HepG2 (cell line): ENCODE results near the gene VWCE.

Experiments
- FOXK1 ChIP-seq: sonication (generic); formaldehyde crosslinking; IDR thresholded peaks from 2 replicates; pipeline ENCODE4 v1.4.0; 2020; ENCODE audit warnings: low read depth, missing genetic modification reagents, borderline replicate concordance
- FOXM1 ChIP-seq: sonication (generic); formaldehyde crosslinking; IDR thresholded peaks from 2 replicates; pipeline ENCODE4 v1.5.0; 2020; ENCODE audit warnings: missing genetic modification reagents
- HDAC6 ChIP-seq: fragments of 200-600 bp; sonication (generic); IDR thresholded peaks from 2 replicates; pipeline ENCODE4 v1.7.0; 2017; ENCODE audit warnings: mild to moderate bottlenecking, antibody characterized with exemption, low read length, low read depth
- NFATC3 ChIP-seq: sonication (generic); formaldehyde crosslinking; IDR thresholded peaks from 2 replicates; pipeline ENCODE4 v1.5.1; 2020; ENCODE audit warnings: mild to moderate bottlenecking, missing genetic modification reagents
- NFKB2 ChIP-seq: sonication (generic); formaldehyde crosslinking; IDR thresholded peaks from 2 replicates; pipeline ENCODE4 v1.4.0; 2020; ENCODE audit warnings: missing genetic modification reagents, borderline replicate concordance
- NFYC ChIP-seq: IDR thresholded peaks from 2 replicates; pipeline ENCODE4 v1.6.1; 2016; ENCODE audit warnings: missing genetic modification reagents, missing compliant biosample characterization
- POLR2A ChIP-seq, 2 experiments: IDR thresholded peaks; 2 replicates each; pipeline ENCODE4 v1.6.1; 2011; ENCODE audit warnings: low read depth in 2 of 2, low read length in 2 of 2, mild to moderate bottlenecking in 1 of 2, moderate library complexity in 1 of 2; ENCODE audit not compliant: insufficient read depth in 1 of 2
- SIN3A ChIP-seq: IDR thresholded peaks from 2 replicates; pipeline ENCODE4 v1.6.1; 2011; ENCODE audit warnings: low read depth, mild to moderate bottlenecking, control low read depth, low read length, borderline replicate concordance
- SP1 ChIP-seq, 2 experiments: fragments of 450-650 bp in 1 of 2; sonication (generic) in 1 of 2; formaldehyde crosslinking in 1 of 2; IDR thresholded peaks; 2 replicates each; pipeline versions ENCODE4 v1.4.0 to v1.6.1; 2016 to 2020; ENCODE audit warnings: missing genetic modification reagents in 1 of 2
- ZNF768 ChIP-seq: sonication (generic); formaldehyde crosslinking; IDR thresholded peaks from 2 replicates; pipeline ENCODE4 v1.4.0; 2020; ENCODE audit warnings: missing genetic modification reagents
- TF ChIP-seq, protein P1 (sequence below): fragments of 450-650 bp; IDR thresholded peaks from 2 replicates; pipeline ENCODE4 v1.6.1; 2017; ENCODE audit warnings: mild to moderate bottlenecking
- TF ChIP-seq, protein P2 (sequence below): sonication (generic); formaldehyde crosslinking; IDR thresholded peaks from 2 replicates; pipeline ENCODE4 v1.5.0; 2020; ENCODE audit warnings: mild to moderate bottlenecking, missing genetic modification reagents, moderate library complexity
- TF ChIP-seq, protein P3 (sequence below): sonication (generic); formaldehyde crosslinking; IDR thresholded peaks from 2 replicates; pipeline ENCODE4 v1.8.1; 2023; ENCODE audit warnings: mild to moderate bottlenecking, missing genetic modification reagents
- TF ChIP-seq, protein P4 (sequence below): sonication (generic); formaldehyde crosslinking; IDR thresholded peaks from 2 replicates; pipeline ENCODE4 v1.4.0; 2020; ENCODE audit warnings: missing genetic modification reagents, borderline replicate concordance

DNA sequence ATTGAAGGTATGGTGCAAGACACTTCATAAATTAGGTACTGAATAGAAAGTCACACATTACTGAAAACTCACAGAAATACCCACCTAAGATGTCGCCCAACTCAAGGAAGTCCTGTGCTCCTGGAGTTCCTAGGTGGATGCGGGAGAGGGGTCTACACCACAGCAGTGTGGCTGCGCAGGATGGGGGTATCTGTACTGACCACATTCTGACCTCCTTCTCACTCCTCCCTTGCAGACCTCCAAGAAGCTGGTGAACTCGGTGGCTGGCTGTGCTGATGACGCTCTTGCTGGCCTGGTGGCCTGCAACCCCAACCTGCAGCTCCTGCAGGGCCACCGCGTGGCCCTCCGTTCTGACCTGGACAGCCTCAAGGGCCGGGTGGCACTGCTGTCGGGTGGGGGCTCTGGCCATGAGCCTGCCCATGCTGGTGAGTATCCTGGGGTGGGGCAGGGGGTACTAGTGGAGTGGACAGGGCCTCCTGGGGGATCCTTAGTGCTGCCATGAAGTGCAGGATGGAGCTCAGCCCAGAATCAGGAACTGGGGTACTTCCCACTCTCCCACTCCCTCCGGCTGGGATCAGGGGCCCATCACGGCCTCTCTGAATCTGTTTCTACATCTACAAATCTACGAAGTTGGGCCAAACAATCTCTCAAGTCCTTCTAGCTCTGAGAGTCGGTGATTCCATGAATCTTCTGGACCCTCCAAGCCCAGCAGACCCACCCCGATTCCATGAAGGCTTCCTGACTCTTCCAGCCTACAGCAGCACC lies 42.8 kb upstream of the VWCE start:
- TF ChIP-seq, protein P1, sequence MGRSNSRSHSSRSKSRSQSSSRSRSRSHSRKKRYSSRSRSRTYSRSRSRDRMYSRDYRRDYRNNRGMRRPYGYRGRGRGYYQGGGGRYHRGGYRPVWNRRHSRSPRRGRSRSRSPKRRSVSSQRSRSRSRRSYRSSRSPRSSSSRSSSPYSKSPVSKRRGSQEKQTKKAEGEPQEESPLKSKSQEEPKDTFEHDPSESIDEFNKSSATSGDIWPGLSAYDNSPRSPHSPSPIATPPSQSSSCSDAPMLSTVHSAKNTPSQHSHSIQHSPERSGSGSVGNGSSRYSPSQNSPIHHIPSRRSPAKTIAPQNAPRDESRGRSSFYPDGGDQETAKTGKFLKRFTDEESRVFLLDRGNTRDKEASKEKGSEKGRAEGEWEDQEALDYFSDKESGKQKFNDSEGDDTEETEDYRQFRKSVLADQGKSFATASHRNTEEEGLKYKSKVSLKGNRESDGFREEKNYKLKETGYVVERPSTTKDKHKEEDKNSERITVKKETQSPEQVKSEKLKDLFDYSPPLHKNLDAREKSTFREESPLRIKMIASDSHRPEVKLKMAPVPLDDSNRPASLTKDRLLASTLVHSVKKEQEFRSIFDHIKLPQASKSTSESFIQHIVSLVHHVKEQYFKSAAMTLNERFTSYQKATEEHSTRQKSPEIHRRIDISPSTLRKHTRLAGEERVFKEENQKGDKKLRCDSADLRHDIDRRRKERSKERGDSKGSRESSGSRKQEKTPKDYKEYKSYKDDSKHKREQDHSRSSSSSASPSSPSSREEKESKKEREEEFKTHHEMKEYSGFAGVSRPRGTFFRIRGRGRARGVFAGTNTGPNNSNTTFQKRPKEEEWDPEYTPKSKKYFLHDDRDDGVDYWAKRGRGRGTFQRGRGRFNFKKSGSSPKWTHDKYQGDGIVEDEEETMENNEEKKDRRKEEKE: no peak
- TF ChIP-seq NFYC (CRISPR knock-in tag) (no peak), SP1 (IDR thresholded peaks at IDR 0.05) (no peak), SP1 (CRISPR knock-in tag; IDR thresholded peaks at IDR 0.05) (no peak), SIN3A (no peak), POLR2A (IDR thresholded peaks at IDR 0.05; ENCODE audit: insufficient read depth in 1 of 2, low read depth in 2 of 2, low read length in 2 of 2) (no peak), FOXM1 (CRISPR knock-in tag) (no peak), FOXK1 (CRISPR knock-in tag) (no peak), ZNF768 (no peak), NFKB2 (CRISPR knock-in tag) (no peak), HDAC6 (no peak), NFATC3 (CRISPR knock-in tag) (no peak)
- TF ChIP-seq, protein P2, sequence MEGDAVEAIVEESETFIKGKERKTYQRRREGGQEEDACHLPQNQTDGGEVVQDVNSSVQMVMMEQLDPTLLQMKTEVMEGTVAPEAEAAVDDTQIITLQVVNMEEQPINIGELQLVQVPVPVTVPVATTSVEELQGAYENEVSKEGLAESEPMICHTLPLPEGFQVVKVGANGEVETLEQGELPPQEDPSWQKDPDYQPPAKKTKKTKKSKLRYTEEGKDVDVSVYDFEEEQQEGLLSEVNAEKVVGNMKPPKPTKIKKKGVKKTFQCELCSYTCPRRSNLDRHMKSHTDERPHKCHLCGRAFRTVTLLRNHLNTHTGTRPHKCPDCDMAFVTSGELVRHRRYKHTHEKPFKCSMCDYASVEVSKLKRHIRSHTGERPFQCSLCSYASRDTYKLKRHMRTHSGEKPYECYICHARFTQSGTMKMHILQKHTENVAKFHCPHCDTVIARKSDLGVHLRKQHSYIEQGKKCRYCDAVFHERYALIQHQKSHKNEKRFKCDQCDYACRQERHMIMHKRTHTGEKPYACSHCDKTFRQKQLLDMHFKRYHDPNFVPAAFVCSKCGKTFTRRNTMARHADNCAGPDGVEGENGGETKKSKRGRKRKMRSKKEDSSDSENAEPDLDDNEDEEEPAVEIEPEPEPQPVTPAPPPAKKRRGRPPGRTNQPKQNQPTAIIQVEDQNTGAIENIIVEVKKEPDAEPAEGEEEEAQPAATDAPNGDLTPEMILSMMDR (CRISPR knock-in tag): no peak
- TF ChIP-seq, protein P3, sequence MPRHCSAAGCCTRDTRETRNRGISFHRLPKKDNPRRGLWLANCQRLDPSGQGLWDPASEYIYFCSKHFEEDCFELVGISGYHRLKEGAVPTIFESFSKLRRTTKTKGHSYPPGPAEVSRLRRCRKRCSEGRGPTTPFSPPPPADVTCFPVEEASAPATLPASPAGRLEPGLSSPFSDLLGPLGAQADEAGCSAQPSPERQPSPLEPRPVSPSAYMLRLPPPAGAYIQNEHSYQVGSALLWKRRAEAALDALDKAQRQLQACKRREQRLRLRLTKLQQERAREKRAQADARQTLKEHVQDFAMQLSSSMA (CRISPR knock-in tag): no peak
- TF ChIP-seq, protein P4, sequence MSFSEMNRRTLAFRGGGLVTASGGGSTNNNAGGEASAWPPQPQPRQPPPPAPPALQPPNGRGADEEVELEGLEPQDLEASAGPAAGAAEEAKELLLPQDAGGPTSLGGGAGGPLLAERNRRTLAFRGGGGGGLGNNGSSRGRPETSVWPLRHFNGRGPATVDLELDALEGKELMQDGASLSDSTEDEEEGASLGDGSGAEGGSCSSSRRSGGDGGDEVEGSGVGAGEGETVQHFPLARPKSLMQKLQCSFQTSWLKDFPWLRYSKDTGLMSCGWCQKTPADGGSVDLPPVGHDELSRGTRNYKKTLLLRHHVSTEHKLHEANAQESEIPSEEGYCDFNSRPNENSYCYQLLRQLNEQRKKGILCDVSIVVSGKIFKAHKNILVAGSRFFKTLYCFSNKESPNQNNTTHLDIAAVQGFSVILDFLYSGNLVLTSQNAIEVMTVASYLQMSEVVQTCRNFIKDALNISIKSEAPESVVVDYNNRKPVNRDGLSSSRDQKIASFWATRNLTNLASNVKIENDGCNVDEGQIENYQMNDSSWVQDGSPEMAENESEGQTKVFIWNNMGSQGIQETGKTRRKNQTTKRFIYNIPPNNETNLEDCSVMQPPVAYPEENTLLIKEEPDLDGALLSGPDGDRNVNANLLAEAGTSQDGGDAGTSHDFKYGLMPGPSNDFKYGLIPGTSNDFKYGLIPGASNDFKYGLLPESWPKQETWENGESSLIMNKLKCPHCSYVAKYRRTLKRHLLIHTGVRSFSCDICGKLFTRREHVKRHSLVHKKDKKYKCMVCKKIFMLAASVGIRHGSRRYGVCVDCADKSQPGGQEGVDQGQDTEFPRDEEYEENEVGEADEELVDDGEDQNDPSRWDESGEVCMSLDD (CRISPR knock-in tag): no peak
